ENCODE measurements around the gene PEX5L.

DNA sequence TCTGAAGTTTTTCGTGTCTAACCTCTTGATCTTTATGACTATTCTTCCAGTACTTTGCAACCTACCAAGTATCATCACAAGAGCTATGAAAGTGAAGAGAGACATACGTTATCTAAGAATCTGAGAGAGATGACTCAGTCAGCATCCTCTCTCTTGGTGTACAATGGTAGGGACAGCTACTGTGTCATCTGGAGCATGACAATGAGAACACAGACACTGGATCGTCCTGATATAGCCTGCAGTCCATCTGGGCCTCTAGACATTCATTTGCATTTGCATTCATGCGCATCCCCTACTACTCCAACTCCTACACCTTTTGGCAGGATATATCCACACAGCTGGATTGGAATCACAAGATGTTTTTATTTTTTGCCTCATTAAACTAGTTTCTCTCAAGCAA, 115.2 kb downstream of the PEX5L start:
- TF ChIP-seq CTCF (conservative IDR thresholded peaks at IDR 0.05; ENCODE audit: low read depth in 2 of 2) (no peak), ZNF114 (CRISPR knock-in tag; IDR thresholded peaks at IDR 0.05) (no peak), EZH2 (IDR thresholded peaks at IDR 0.05; ENCODE audit: low read depth, unreplicated experiment) (no peak), EZH2phosphoT487 (IDR thresholded peaks at IDR 0.05; ENCODE audit: unreplicated experiment) (no peak), POLR2AphosphoS5 (IDR thresholded peaks at IDR 0.05; ENCODE audit: low read depth) (no peak)
